ENCODE measurements around the gene KIF3A. TPM values are rescaled to one million over a fixed set of nuclear protein-coding genes. Genes with fewer than 3 reads are reported as not detected.

The KIF3A gene
- total RNA-seq, 1 experiment from 2014 or later = 12.7 TPM

DNA sequence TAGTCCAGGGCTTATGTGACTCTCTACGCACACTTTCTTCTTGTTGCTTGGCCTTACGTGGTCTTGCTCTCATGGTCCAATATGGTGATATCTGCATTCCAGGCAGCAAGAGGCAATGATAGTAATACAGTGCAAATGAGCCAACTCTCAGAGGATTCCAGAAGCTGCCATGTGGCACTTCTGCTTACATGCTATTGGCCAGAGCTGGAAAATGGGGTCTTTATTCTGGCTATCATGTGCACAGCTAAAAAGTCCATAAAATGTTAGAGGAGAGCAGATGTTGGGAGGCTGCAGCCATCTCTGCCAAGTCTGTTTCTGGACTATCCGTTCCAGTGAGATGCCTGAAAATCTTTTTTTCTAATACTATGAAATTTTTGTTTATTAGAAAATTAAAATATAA lies 42.6 kb upstream of the KIF3A start:
- Histone ChIP-seq H3K4me3 (replicated peaks in 1 of 2; ENCODE audit: low read depth in 1 of 2, low read length in 2 of 2) (no peak overlapping the region), H3K79me2 (ENCODE audit: insufficient read depth, low read length) (peaks cover 13% of the 10 kb centered on the region), H3K27ac (ENCODE audit: low read depth, low read length) (no peak overlapping the region), H3K27me3 (ENCODE audit: insufficient read depth, low read length) (no peaks in the 10 kb centered on the region), H3K9me2 (ENCODE audit: insufficient read depth) (no peaks in the 10 kb centered on the region), H4K20me1 (ENCODE audit: insufficient read depth) (no peaks in the 10 kb centered on the region), H3K4me2 (ENCODE audit: low read length) (no peak overlapping the region), H3K9me3 (ENCODE audit: control insufficient read depth in 1 of 2, insufficient read depth in 1 of 2, low read depth in 1 of 2, low read length in 2 of 2) (no peaks in the 10 kb centered on the region), H3K4me1 (ENCODE audit: control insufficient read depth in 1 of 2, insufficient read depth in 2 of 2, low read length in 2 of 2) (peaks cover 6 to 25% of the 10 kb centered on the region in 2 experiments), H2AFZ (ENCODE audit: low read depth, low read length, poor library complexity, severe bottlenecking) (no peak overlapping the region), H3K9ac (ENCODE audit: low read length) (no peak overlapping the region), H3K36me3 (ENCODE audit: control insufficient read depth in 1 of 2, insufficient read depth in 2 of 2, low read length in 2 of 2) (no peaks in the 10 kb centered on the region)
- BruUV-seq (replicated peaks) = no TSS peak
- TF ChIP-seq ELF1 (IDR thresholded peaks at IDR 0.05; ENCODE audit: borderline replicate concordance, low read depth) = no peak
- no peak for TF ChIP-seq ZFX (IDR thresholded peaks at IDR 0.05)
- no peak for TF ChIP-seq CEBPB (IDR thresholded peaks at IDR 0.05; ENCODE audit: low read depth)
- no peak for TF ChIP-seq TCF7L2 (IDR thresholded peaks at IDR 0.05; ENCODE audit: borderline replicate concordance, extremely low read depth, insufficient read depth, insufficient read length)
- ChIA-PET CTCF (no interaction called here), POLR2A (no interaction called here), RAD21 (ENCODE audit: low non-redundant PET in 1 of 2, low total read pairs in 2 of 2, uncharacterized antibody in 2 of 2, unreplicated experiment in 2 of 2) (no interaction called here)
- intact Hi-C loops (cut with micrococcal nuclease) = no loop called here
- DNase-seq (ENCODE audit: low read depth, low spot score) = no peak
- no peak for ATAC-seq

DNA sequence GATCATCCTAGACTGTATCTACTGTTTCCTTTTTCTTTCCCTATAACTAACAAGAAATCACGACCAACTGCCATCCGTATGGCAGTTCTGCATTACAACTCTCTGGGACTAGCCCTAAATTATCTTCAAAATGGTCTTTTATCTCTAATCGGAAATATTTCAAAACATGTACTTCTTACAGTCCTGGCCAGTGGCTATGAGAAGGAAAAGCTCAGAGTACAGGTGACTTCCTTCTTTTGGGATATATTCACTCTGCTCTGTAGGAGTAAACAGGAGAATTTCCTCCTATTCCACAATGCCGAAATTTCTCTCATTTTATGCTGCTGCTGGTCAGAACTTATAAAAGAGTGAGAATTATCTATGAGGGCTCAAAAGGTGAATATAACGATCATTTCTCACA lies 41.5 kb upstream of the KIF3A start:
- no peak overlapping the region for H3K4me2 ChIP-seq (ENCODE audit: low read length)
- DNase-seq (ENCODE audit: low read depth, low spot score) = no peak
- H3K79me2 ChIP-seq (ENCODE audit: insufficient read depth, low read length) = peaks cover 15% of the 10 kb centered on the region
- TF ChIP-seq SRF (IDR thresholded peaks at IDR 0.05; ENCODE audit: low read depth) (no peak), YY1 (IDR thresholded peaks at IDR 0.05; ENCODE audit: extremely low read depth, insufficient replicate concordance, low read depth, low read length) (no peak), CEBPB (IDR thresholded peaks at IDR 0.05; ENCODE audit: low read depth) (no peak), JUND (IDR thresholded peaks at IDR 0.05) (no peak), SIN3A (IDR thresholded peaks at IDR 0.05; ENCODE audit: low read depth) (no peak), RAD21 (IDR thresholded peaks at IDR 0.05; ENCODE audit: low read depth) (no peak), FOSL1 (IDR thresholded peaks at IDR 0.05; ENCODE audit: low read depth) (no peak), SP1 (IDR thresholded peaks at IDR 0.05; ENCODE audit: low read depth) (no peak), POLR2A (IDR thresholded peaks at IDR 0.05; ENCODE audit: borderline replicate concordance, extremely low read depth, insufficient read depth, insufficient read length) (no peak), CBX3 (IDR thresholded peaks at IDR 0.05; ENCODE audit: low read depth) (no peak), TCF7L2 (IDR thresholded peaks at IDR 0.05; ENCODE audit: borderline replicate concordance, extremely low read depth, insufficient read depth, insufficient read length) (no peak), ZFX (IDR thresholded peaks at IDR 0.05) (no peak), MAX (IDR thresholded peaks at IDR 0.05) (no peak), ATF3 (IDR thresholded peaks at IDR 0.05) (no peak), EZH2 (IDR thresholded peaks at IDR 0.05) (no peak)
- TF ChIP-seq, protein P1, sequence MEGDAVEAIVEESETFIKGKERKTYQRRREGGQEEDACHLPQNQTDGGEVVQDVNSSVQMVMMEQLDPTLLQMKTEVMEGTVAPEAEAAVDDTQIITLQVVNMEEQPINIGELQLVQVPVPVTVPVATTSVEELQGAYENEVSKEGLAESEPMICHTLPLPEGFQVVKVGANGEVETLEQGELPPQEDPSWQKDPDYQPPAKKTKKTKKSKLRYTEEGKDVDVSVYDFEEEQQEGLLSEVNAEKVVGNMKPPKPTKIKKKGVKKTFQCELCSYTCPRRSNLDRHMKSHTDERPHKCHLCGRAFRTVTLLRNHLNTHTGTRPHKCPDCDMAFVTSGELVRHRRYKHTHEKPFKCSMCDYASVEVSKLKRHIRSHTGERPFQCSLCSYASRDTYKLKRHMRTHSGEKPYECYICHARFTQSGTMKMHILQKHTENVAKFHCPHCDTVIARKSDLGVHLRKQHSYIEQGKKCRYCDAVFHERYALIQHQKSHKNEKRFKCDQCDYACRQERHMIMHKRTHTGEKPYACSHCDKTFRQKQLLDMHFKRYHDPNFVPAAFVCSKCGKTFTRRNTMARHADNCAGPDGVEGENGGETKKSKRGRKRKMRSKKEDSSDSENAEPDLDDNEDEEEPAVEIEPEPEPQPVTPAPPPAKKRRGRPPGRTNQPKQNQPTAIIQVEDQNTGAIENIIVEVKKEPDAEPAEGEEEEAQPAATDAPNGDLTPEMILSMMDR (IDR thresholded peaks at IDR 0.05 in 2 of 3, conservative IDR thresholded peaks at IDR 0.05 in 1 of 3; ENCODE audit: borderline replicate concordance in 1 of 3, insufficient read depth in 1 of 3, low read depth in 2 of 3, low read length in 2 of 3) = no peak
- ATAC-seq = no peak
- H3K4me3 ChIP-seq (replicated peaks in 1 of 2; ENCODE audit: low read depth in 1 of 2, low read length in 2 of 2) = no peak overlapping the region
- POLR2A ChIA-PET = no interaction called here
- no peaks in the 10 kb centered on the region for H3K36me3 ChIP-seq (ENCODE audit: control insufficient read depth in 1 of 2, insufficient read depth in 2 of 2, low read length in 2 of 2)
- CTCF ChIA-PET = no interaction called here
- intact Hi-C loops (cut with micrococcal nuclease) = no loop called here
- H2AFZ ChIP-seq (ENCODE audit: low read depth, low read length, poor library complexity, severe bottlenecking) = no peak overlapping the region
- RAD21 ChIA-PET (ENCODE audit: low non-redundant PET in 1 of 2, low total read pairs in 2 of 2, uncharacterized antibody in 2 of 2, unreplicated experiment in 2 of 2) = no interaction called here
- H3K9me2 ChIP-seq (ENCODE audit: insufficient read depth) = no peaks in the 10 kb centered on the region
- no peaks in the 10 kb centered on the region for H3K9me3 ChIP-seq (ENCODE audit: control insufficient read depth in 1 of 2, insufficient read depth in 1 of 2, low read depth in 1 of 2, low read length in 2 of 2)
- H3K9ac ChIP-seq (ENCODE audit: low read length) = no peak overlapping the region
- no peaks in the 10 kb centered on the region for H4K20me1 ChIP-seq (ENCODE audit: insufficient read depth)
- H3K4me1 ChIP-seq (ENCODE audit: control insufficient read depth in 1 of 2, insufficient read depth in 2 of 2, low read length in 2 of 2) = peaks cover 6 to 25% of the 10 kb centered on the region in 2 experiments
- H3K27me3 ChIP-seq (ENCODE audit: insufficient read depth, low read length) = no peaks in the 10 kb centered on the region
- BruUV-seq (replicated peaks) = no TSS peak
- no peak overlapping the region for H3K27ac ChIP-seq (ENCODE audit: low read depth, low read length)
